ENCODE measurements around the gene IFT20. TPM values are rescaled to one million over a fixed set of nuclear protein-coding genes. Genes with fewer than 3 reads are reported as not detected.

The IFT20 gene
- polyA plus RNA-seq, 1 donor (not counting 4 experiments of a cell fraction or from before 2014, with no cell fraction given), result 28.7 TPM

- DNase-seq (ENCODE audit: low read depth, low spot score) (no peak), FAIRE-seq (no peak)
- Histone ChIP-seq H3K9ac (ENCODE audit: control insufficient read depth, extremely low read depth, insufficient read depth, low read length) (no peak overlapping the region), H3K27ac (ENCODE audit: control insufficient read depth, insufficient read depth, low read length) (no peak overlapping the region), H3K36me3 (ENCODE audit: control insufficient read depth in 2 of 2, extremely low read depth in 1 of 2, insufficient read depth in 2 of 2, low read length in 2 of 2) (peaks cover 58 to 59% of the 10 kb centered on the region in 2 experiments), H2AFZ (ENCODE audit: control insufficient read depth, low read length) (no peak overlapping the region), H3K27me3 (ENCODE audit: control insufficient read depth, extremely low read depth, insufficient read depth, low read length) (no peaks in the 10 kb centered on the region), H4K20me1 (ENCODE audit: control insufficient read depth, extremely low read depth, insufficient read depth, low read length) (peaks cover 10% of the 10 kb centered on the region), H3K4me1 (ENCODE audit: control insufficient read depth, extremely low read depth, insufficient read depth, low read length) (peaks cover 40% of the 10 kb centered on the region), H3K79me2 (ENCODE audit: control insufficient read depth, insufficient read depth, low read length) (peaks cover 37% of the 10 kb centered on the region), H3K9me3 (ENCODE audit: control insufficient read depth, low read depth, low read length) (no peaks in the 10 kb centered on the region), H3K4me2 (ENCODE audit: control insufficient read depth, extremely low read depth, insufficient read depth, low read depth, low read length) (no peak overlapping the region), H3K9me1 (ENCODE audit: control insufficient read depth, extremely low read depth, insufficient read depth, low read length) (peaks cover 7% of the 10 kb centered on the region), H3K4me3 (ENCODE audit: control insufficient read depth in 2 of 3, extremely low read depth in 1 of 3, insufficient read depth in 2 of 3, low read depth in 1 of 3, low read length in 3 of 3) (no peak overlapping the region)
- no peak for TF ChIP-seq CTCF (optimal IDR thresholded peaks at IDR 0.05 in 1 of 3, IDR thresholded peaks at IDR 0.05 in 1 of 3, conservative IDR thresholded peaks at IDR 0.05 in 1 of 3; ENCODE audit: extremely low read depth in 1 of 3, insufficient read depth in 2 of 3, low read length in 3 of 3)
- TF ChIP-seq EZH2 (IDR thresholded peaks at IDR 0.05; ENCODE audit: low read length), result no peak
- dilution Hi-C loops (cut with MboI; ENCODE audit: extremely low pct_ligation_motif_present, low sequenced_read_pairs), result no loop called here
Observed at GRCh38 chr17:28342313-28342712, 7.0 kb upstream of the IFT20 start.

GRCh38 chr17:28341516-28341915, 6.2 kb upstream of the IFT20 start:
- no peaks in the 10 kb centered on the region for H3K9me3 ChIP-seq (ENCODE audit: control insufficient read depth, low read depth, low read length)
- H3K4me3 ChIP-seq (ENCODE audit: control insufficient read depth in 2 of 3, extremely low read depth in 1 of 3, insufficient read depth in 2 of 3, low read depth in 1 of 3, low read length in 3 of 3), result no peak overlapping the region
- peaks cover 18% of the 10 kb centered on the region for H4K20me1 ChIP-seq (ENCODE audit: control insufficient read depth, extremely low read depth, insufficient read depth, low read length)
- peaks cover 44% of the 10 kb centered on the region for H3K79me2 ChIP-seq (ENCODE audit: control insufficient read depth, insufficient read depth, low read length)
- peaks cover 40% of the 10 kb centered on the region for H3K4me1 ChIP-seq (ENCODE audit: control insufficient read depth, extremely low read depth, insufficient read depth, low read length)
- H3K27me3 ChIP-seq (ENCODE audit: control insufficient read depth, extremely low read depth, insufficient read depth, low read length), result no peaks in the 10 kb centered on the region
- dilution Hi-C loops (cut with MboI; ENCODE audit: extremely low pct_ligation_motif_present, low sequenced_read_pairs), result no loop called here
- no peak for FAIRE-seq
- H3K27ac ChIP-seq (ENCODE audit: control insufficient read depth, insufficient read depth, low read length), result no peak overlapping the region
- H2AFZ ChIP-seq (ENCODE audit: control insufficient read depth, low read length), result no peak overlapping the region
- H3K4me2 ChIP-seq (ENCODE audit: control insufficient read depth, extremely low read depth, insufficient read depth, low read depth, low read length), result no peak overlapping the region
- no peak for TF ChIP-seq EZH2 (IDR thresholded peaks at IDR 0.05; ENCODE audit: low read length)
- no peak for TF ChIP-seq CTCF (optimal IDR thresholded peaks at IDR 0.05 in 1 of 3, IDR thresholded peaks at IDR 0.05 in 1 of 3, conservative IDR thresholded peaks at IDR 0.05 in 1 of 3; ENCODE audit: extremely low read depth in 1 of 3, insufficient read depth in 2 of 3, low read length in 3 of 3)
- H3K36me3 ChIP-seq (ENCODE audit: control insufficient read depth in 2 of 2, extremely low read depth in 1 of 2, insufficient read depth in 2 of 2, low read length in 2 of 2), result peaks cover 56 to 61% of the 10 kb centered on the region in 2 experiments
- no peak for DNase-seq (ENCODE audit: low read depth, low spot score)
- no peak overlapping the region for H3K9ac ChIP-seq (ENCODE audit: control insufficient read depth, extremely low read depth, insufficient read depth, low read length)
- peaks cover 10% of the 10 kb centered on the region for H3K9me1 ChIP-seq (ENCODE audit: control insufficient read depth, extremely low read depth, insufficient read depth, low read length)

Measured in keratinocyte (primary cell).